ENCODE measurements around the gene RAET1L. TPM values are rescaled to one million over a fixed set of nuclear protein-coding genes. Genes with fewer than 3 reads are reported as not detected.
"Not testable (repeated sequence)": the region's sequence is repeated elsewhere in the genome, so short reads cannot be mapped to it uniquely, and the experiment has no call there.

RAET1L gene
- total and polyA plus RNA-seq, 5 donors from 2014 or later: not detected

DNA sequence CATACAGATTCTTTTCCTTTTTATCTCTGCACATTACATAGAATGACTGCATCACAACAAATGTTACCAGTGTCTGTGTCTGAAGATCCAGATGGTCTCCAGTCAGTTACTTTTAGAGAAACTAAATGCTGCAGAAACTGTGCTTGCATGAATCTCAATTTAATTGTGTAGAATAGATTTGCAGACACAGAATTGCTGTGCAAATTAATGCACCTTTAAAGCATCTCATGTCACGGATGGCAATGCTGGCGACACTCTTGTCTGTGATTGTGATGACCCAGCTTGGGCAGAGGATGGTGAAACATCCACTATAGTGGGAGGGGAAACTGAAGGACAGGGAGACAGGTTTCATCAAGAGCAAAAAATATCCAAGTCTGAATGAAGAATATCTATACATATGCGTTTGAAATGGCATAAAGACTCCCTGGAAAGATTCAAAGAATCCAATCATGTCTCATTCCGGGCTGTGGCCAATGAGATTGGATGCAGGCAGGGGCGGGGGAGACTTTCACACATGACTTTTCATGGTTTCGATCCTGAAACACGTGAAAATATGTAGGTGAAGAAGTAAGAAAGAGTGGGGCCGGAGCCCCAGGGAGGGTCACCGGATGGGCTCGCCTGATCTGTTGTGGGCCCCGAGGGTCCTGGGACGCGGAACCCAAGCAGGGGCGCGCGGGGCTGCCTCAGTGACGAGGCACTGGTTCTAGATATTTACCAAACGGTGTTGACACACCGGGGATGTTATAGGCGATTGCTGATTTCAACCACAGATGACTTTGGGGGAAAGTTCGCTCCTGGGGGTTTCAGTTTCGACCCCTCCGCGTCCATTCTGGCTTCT is 11.3 kb downstream of the RAET1L start:
- Mint-ChIP-seq H3K4me3 (peak overlapping the region in 1 of 4 donors; percentile 65), H3K27ac (peak overlapping the region in 1 of 3 donors; percentile 84), H3K27me3 (peaks cover 89% of the 10 kb centered on the region), H3K4me1 (peaks cover 0 to 17% (median 14%) of the 10 kb centered on the region in 4 donors)
- H3K36me3 Mint-ChIP-seq; H3K9me3 Mint-ChIP-seq; H3K4me1 ChIP-seq (ENCODE audit: control insufficient read depth, insufficient read depth, low read length, poor library complexity, severe bottlenecking); ATAC-seq (ENCODE audit: low read depth in 2 of 2); H3K4me3 ChIP-seq (ENCODE audit: low read depth, low read length); H3K9me3 ChIP-seq (ENCODE audit: control insufficient read depth in 2 of 2, low read length in 2 of 2); H3K27ac ChIP-seq (ENCODE audit: insufficient read depth, low read length, poor library complexity, severe bottlenecking); DNase-seq; H3K36me3 ChIP-seq (ENCODE audit: control insufficient read depth, insufficient read depth, low read length): not testable (repeated sequence)
- peaks cover 45% of the 10 kb centered on the region for H3K27me3 ChIP-seq (ENCODE audit: control insufficient read depth, insufficient read depth, low read length)

DNA sequence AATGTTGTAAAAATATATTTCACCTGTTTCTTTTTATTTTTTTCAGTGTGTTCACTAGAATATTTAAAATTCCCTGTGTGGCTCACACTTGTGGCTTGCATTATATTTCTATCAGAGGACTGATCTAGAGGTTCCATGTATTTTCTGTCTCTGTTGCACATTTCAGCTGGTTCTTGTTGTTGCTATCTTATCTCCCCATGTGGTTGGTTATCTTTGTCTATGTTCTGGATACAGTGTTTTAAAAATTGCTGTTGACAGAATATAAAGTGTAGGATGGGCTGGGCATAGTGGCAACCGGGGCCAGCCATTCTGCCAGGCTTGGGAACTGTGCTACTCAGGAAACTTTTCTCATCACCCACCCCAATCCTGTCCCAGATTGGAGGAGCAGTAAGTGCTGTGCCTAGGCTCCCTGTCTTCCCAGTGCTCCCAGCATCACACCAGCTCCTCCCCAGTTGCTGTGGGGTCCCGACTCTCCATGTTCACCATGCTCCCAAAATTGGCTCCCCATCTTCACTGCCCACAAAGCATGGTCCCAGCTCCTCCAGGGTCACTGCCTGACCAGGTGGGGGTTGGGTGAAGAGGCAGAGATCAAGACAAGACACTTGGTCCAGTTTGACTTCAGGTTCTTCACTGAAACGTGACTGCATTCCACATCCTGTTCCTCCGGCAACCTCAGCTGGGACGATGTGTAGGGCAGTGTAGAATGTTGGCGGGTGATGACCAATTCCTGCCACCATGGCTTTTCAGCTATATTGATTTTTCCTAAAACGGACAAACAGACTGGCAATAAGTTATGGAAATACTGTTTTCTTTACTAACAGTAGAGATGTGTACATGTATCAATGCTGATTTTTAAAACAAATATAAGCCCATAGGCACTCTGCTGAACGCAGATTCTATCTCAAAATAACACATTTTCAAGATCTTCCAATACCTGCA is 12.2 kb downstream of the RAET1L start:
- not testable (repeated sequence) for DNase-seq; H3K27ac Mint-ChIP-seq; H3K36me3 ChIP-seq (ENCODE audit: control insufficient read depth, insufficient read depth, low read length); H3K36me3 Mint-ChIP-seq; H3K9me3 ChIP-seq (ENCODE audit: control insufficient read depth in 2 of 2, low read length in 2 of 2); H3K4me1 ChIP-seq (ENCODE audit: control insufficient read depth, insufficient read depth, low read length, poor library complexity, severe bottlenecking); H3K9me3 Mint-ChIP-seq; H3K4me3 ChIP-seq (ENCODE audit: low read depth, low read length); H3K4me3 Mint-ChIP-seq; H3K27ac ChIP-seq (ENCODE audit: insufficient read depth, low read length, poor library complexity, severe bottlenecking); ATAC-seq (ENCODE audit: low read depth in 2 of 2)
- peaks cover 48% of the 10 kb centered on the region for H3K27me3 ChIP-seq (ENCODE audit: control insufficient read depth, insufficient read depth, low read length)
- H3K4me1 Mint-ChIP-seq: peaks cover 0 to 17% (median 14%) of the 10 kb centered on the region in 4 donors
- peaks cover 95% of the 10 kb centered on the region for H3K27me3 Mint-ChIP-seq

DNA sequence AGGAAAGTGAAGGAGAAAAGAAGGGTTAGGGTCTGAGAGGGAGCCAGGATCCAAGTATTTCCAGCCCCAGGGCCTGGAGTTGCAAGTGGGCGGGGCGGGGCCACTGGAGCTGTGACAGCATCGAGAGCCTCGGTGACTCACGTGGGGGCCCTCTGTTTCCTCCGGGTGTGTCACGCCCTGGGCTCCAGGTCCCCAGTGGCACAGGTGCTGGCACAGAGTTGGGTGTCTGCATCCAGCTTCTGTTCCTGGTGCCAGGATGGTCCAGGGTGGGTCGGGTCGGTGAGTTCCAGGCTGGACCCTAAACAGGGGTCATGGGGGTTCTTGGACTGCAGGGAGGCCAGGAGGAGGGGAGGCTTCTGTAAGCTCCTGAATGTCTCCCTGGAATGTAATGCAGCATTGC is 16.7 kb downstream of the RAET1L start:
- no peak for DNase-seq
- H3K27ac Mint-ChIP-seq: no peak overlapping the region

DNA sequence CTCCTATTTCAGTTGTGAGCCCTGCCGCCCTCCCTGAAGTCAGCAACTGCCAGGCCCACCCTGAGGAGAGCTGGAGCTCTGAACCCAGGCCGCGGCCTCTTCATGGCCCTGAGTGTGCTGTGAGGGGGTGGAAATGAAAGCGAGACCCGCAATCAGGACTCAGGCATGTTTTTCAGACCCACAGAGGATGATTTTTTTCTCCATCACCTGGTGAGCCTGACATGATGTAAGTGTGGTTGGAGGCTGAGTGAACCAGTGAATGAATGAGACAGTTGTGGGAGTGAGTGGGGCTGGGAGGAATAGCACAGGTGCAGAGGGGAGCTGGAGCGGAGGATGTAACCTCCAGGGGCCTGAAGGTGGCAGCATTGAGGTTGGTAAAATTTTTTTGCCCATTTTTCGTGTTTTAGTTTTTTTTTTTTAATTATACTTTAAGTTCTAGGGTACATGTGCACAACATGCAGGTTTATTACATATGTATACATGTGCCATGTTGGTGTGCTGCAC is 18.3 kb downstream of the RAET1L start:
- Histone ChIP-seq H3K27me3 (ENCODE audit: control insufficient read depth, insufficient read depth, low read length) (peaks cover 19% of the 10 kb centered on the region), H3K9me3 (ENCODE audit: control insufficient read depth in 2 of 2, low read length in 2 of 2) (no peaks in the 10 kb centered on the region), H3K4me1 (ENCODE audit: control insufficient read depth, insufficient read depth, low read length, poor library complexity, severe bottlenecking) (peaks cover 16% of the 10 kb centered on the region), H3K27ac (ENCODE audit: insufficient read depth, low read length, poor library complexity, severe bottlenecking) (no peak overlapping the region), H3K36me3 (ENCODE audit: control insufficient read depth, insufficient read depth, low read length) (no peaks in the 10 kb centered on the region), H3K4me3 (ENCODE audit: low read depth, low read length) (no peak overlapping the region)
- Mint-ChIP-seq H3K4me3 (peak overlapping the region; percentile 22 to 72 (median 64)), H3K36me3 (no peaks in the 10 kb centered on the region), H3K4me1 (peaks cover 0 to 38% (median 17%) of the 10 kb centered on the region in 4 donors), H3K27me3 (peaks cover 63% of the 10 kb centered on the region), H3K27ac (no peak overlapping the region), H3K9me3 (no peaks in the 10 kb centered on the region)
- DNase-seq (peak in 2 of 3 donors; percentile 24 to 52), ATAC-seq (ENCODE audit: low read depth in 2 of 2) (no peak)

More for the DNA sequence above, 16.7 kb downstream of the RAET1L start:
- peaks cover 28% of the 10 kb centered on the region for H3K27me3 ChIP-seq (ENCODE audit: control insufficient read depth, insufficient read depth, low read length)
- H3K27me3 Mint-ChIP-seq: peaks cover 78% of the 10 kb centered on the region
- ATAC-seq (ENCODE audit: low read depth in 2 of 2): no peak
- no peaks in the 10 kb centered on the region for H3K36me3 Mint-ChIP-seq
- peaks cover 16% of the 10 kb centered on the region for H3K4me1 ChIP-seq (ENCODE audit: control insufficient read depth, insufficient read depth, low read length, poor library complexity, severe bottlenecking)
- H3K9me3 Mint-ChIP-seq: no peaks in the 10 kb centered on the region
- H3K36me3 ChIP-seq (ENCODE audit: control insufficient read depth, insufficient read depth, low read length): no peaks in the 10 kb centered on the region
- H3K4me3 ChIP-seq (ENCODE audit: low read depth, low read length): no peak overlapping the region
- no peak overlapping the region for H3K27ac ChIP-seq (ENCODE audit: insufficient read depth, low read length, poor library complexity, severe bottlenecking)
- no peaks in the 10 kb centered on the region for H3K9me3 ChIP-seq (ENCODE audit: control insufficient read depth in 2 of 2, low read length in 2 of 2)
- H3K4me3 Mint-ChIP-seq: no peak overlapping the region
- H3K4me1 Mint-ChIP-seq: peaks cover 0 to 32% (median 17%) of the 10 kb centered on the region in 4 donors

DNA sequence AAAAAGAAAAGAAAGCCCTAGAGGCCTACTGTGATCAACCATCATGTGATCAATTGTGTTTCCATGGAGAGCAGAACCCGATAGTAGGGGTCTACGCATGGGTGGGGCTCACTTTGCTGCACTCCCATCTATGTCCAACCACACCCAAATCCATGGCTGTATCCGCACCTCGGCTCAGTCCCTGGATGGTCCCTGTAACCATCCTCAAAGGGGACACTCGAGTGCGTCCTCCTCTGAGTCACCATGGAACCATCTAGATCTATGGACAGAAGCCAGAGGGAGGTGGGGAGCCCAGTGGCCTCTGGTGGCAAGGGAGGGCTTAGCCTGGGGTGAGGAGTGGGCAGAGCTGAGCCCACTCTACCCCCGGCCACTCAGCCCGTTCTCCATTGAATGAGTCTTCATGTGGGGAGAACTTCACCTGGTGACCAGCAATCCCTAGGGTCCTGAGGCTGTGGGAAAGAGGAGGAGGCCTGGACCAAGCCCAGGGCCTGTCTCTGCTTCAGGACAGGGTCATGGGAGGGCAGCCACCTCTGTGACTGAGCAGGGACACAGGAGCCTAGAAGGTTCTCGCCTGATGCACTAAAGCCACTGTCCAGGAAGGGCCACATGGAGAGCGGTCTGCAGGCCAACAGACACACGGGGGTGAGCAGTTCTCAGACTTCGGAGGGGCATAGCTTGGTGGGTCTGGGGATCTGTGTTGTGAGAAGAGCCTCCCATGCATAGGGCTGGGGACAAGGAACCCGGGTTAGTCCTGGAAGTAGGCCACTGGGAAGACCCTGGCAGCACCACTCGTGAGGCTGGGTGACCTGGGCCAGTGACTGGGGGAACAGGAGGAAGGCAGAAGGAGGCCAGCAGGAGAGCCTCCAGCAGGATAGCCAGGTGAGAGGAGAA is 19.3 kb downstream of the RAET1L start:
- H3K27ac Mint-ChIP-seq: peak overlapping the region; percentile 36 to 87 (median 56)
- peaks cover 22% of the 10 kb centered on the region for H3K4me1 ChIP-seq (ENCODE audit: control insufficient read depth, insufficient read depth, low read length, poor library complexity, severe bottlenecking)
- no peak for ATAC-seq (ENCODE audit: low read depth in 2 of 2)
- H3K4me3 Mint-ChIP-seq: peak overlapping the region; percentile 66 to 95 (median 94)
- peak overlapping the region; percentile 83 for H3K27ac ChIP-seq (ENCODE audit: insufficient read depth, low read length, poor library complexity, severe bottlenecking)
- peaks cover 4% of the 10 kb centered on the region for H3K36me3 Mint-ChIP-seq
- H3K36me3 ChIP-seq (ENCODE audit: control insufficient read depth, insufficient read depth, low read length): no peaks in the 10 kb centered on the region
- no peaks in the 10 kb centered on the region for H3K9me3 Mint-ChIP-seq
- H3K9me3 ChIP-seq (ENCODE audit: control insufficient read depth in 2 of 2, low read length in 2 of 2): no peaks in the 10 kb centered on the region
- H3K27me3 ChIP-seq (ENCODE audit: control insufficient read depth, insufficient read depth, low read length): peaks cover 12% of the 10 kb centered on the region
- DNase-seq: no peak
- peaks cover 3 to 48% (median 24%) of the 10 kb centered on the region in 4 donors for H3K4me1 Mint-ChIP-seq
- peaks cover 53% of the 10 kb centered on the region for H3K27me3 Mint-ChIP-seq
- H3K4me3 ChIP-seq (ENCODE audit: low read depth, low read length): peak overlapping the region; percentile 63

DNA sequence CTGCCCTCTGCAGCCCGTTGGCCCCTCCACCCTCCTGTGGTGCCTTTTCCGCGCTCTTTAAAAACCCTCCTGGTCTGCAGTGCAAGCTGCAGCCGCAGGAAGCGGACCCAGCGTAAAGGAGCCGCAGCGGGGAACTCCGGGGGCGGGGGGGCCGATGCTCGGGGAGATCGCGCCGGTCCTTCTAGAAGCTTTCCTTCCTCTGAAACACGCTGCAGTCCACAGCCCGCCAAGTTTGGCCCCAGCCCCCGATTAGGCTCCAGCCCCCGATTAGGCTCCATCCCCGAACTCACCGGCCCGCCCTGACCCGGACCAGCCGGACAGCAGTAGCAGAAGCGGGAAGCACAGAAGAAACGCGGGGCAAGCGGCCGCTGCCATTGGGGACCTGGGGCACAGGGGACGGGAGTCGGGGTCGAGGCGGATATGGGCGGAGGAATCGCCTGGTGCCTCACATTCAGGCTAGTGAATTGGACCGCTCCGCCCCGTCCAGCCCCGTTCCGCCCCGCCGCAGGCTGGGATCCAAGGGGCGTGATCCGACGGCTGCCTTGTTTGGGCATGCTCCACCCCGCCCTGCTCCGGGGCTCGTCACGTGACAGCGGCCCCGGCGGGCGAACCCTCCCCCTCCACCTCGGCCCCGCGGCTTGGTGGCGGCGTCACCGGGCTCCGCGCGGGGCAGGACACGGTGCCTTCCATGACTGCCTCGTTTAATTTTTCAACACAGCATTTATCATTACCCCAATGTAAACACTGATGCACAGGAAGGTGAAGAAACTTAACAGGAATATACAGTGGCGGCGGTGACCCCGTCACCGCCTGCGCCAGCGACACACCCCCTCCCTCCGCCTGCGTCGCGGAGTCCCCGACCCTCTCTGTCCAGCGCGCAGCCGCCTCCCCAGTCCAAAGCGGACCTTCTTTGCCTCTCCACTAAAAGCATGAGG is 20.3 kb downstream of the RAET1L start:
- H3K9me3 ChIP-seq (ENCODE audit: control insufficient read depth in 2 of 2, low read length in 2 of 2): no peaks in the 10 kb centered on the region

More for the DNA sequence above, 20.3 kb downstream of the RAET1L start:
- Mint-ChIP-seq H3K9me3 (no peaks in the 10 kb centered on the region), H3K4me1 (peaks cover 5 to 57% (median 26%) of the 10 kb centered on the region in 4 donors), H3K4me3 (peak overlapping the region; percentile 66 to 95 (median 94)), H3K27me3 (peaks cover 44% of the 10 kb centered on the region), H3K27ac (peak overlapping the region; percentile 56 to 96 (median 87)), H3K36me3 (peaks cover 4% of the 10 kb centered on the region)
- Histone ChIP-seq H3K27ac (ENCODE audit: insufficient read depth, low read length, poor library complexity, severe bottlenecking) (peak overlapping the region; percentile 83), H3K4me3 (ENCODE audit: low read depth, low read length) (peak overlapping the region; percentile 66), H3K36me3 (ENCODE audit: control insufficient read depth, insufficient read depth, low read length) (no peaks in the 10 kb centered on the region), H3K27me3 (ENCODE audit: control insufficient read depth, insufficient read depth, low read length) (peaks cover 9% of the 10 kb centered on the region), H3K4me1 (ENCODE audit: control insufficient read depth, insufficient read depth, low read length, poor library complexity, severe bottlenecking) (peaks cover 24% of the 10 kb centered on the region)
- ATAC-seq (ENCODE audit: low read depth in 2 of 2) (peak; percentile 85 to 86), DNase-seq (peak; percentile 83 to 91 (median 89))

Data from CD4-positive, CD25-positive, alpha-beta regulatory T cell (primary cell).